ENCODE results near the gene OXLD1.

The OXLD1 gene

DNA sequence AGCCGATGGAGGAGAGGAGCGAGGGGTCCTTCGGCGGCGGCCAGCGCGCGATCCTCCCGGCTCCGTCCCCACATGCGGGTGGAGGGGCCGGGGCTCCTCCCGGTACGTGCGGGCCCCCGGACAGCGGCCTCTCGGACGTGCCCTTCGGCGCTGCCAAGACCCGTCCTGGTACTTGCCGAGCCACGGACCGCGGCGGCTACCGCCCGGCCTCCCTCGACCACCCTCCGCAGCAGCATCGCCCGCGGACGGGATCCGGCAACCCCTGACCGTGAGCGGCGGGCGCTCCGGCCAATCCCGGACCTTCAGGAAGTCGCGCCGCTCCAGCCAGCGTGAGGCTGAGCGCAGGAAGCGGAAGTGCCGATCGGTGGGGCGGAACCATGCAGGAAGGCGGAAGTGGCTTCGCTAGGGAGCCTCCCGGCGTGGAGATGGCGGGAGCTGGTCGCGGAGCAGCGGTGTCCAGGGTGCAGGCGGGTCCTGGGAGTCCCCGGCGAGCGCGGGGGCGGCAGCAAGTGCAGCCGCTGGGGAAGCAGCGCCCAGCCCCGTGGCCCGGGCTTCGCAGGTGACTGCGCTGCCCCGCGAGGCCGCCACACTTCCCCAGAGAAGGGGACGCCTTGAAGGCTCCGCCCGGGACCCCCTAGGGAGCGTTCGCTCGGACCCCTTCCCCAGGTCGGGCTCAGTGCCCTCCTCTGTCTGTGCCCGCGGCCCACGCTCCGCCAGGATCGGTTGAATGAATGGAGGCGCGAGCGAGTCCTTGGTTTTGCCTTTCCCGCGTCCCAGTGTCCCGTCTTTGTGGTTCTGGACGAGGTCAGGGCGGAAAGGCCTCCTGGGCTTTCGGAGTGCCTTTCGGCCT is at the start of gene OXLD1, which contains the start of gene CCDC137:
TSS of gene OXLD1 (minus strand) at position 264 of the 850 bp plus-strand sequence. CDS start at position 236, 28 bp downstream.
TSS of gene CCDC137 (plus strand) at position 396 of the 850 bp plus-strand sequence. CDS start at position 426, 30 bp downstream.
- peak; percentile 94 for DNase-seq

DNA sequence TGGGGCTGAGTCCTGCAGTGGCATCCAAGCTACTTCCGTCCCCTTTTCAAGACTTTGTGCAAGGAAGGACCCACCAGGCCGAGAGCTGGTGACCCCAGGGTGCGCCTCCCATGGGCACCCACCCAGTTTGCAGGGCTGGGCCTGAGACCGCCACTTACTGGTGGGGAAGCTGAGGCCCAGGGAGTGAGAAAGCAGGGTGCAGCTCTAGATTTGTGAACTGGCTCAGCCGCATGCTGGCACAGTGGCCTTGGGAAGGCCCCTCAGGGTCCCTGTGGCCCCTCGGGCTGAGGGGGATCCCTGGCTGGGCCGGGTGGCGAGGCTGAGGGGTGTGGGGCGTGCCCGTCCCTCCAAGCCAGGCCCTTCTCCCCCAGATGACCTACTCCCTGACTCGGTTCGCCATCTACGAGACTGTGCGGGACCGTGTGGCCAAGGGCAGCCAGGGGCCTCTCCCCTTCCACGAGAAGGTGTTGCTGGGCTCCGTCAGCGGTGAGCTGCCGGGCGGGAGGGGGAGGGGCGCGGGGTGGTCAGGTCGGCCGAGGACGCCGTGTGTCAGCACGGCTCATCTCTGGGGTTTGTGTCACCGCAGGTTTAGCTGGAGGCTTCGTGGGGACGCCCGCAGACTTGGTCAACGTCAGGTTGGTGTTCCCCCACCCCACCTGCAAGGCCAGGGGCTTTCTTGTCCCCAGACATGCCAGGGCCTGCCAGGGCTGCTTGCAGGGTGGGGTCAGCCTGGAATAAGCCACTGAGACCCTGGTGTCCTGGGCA is 48.9 kb upstream of the OXLD1 start:
- DNase-seq = no peak

GRCh38 chr17:81714412-81715106 is 48.2 kb upstream of the OXLD1 start:
- DNase-seq = no peak

GRCh38 chr17:81713556-81714411 is 47.4 kb upstream of the OXLD1 start:
- DNase-seq = no peak

GRCh38 chr17:81713004-81713555 is 46.7 kb upstream of the OXLD1 start:
- no peak for DNase-seq

DNA sequence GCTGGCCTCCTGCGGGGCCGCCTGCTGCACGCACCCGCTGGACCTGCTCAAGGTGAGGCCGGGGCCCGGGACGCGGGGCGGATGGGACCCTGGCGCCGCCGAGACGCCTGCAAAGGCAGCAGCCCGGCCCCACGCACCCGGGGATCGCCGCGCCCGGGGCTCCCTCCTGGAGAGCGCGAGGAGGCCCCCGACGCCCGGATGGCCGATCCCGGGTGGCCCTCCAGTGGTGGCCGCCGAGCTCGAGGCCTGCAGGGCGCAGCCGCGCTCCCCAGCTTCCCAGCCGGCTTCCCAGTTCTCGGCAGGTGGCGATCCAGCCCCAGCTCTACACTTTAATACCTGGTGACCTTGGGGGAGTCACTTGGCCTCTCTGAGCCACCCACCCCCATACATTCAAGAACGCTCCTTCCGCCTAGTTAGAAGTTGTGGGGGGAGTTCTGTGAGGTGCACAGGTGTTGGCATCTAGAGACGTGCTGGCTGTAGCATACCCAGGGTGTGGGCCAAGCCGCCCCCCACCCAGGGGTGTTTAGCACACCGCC is 46.1 kb upstream of the OXLD1 start:
- DNase-seq = no peak

GRCh38 chr17:81711814-81712467 is 45.5 kb upstream of the OXLD1 start, which contains the start of gene SLC25A10:
SLC25A10 (plus strand) TSS chr17:81712284; CDS start chr17:81712427, 143 bp downstream.
- peak; percentile 71 for DNase-seq

- no peak for DNase-seq
Measured at GRCh38 chr17:81710514-81711308, 44.3 kb upstream of the OXLD1 start.

- DNase-seq = no peak
Measured at GRCh38 chr17:81708739-81709185, 42.4 kb upstream of the OXLD1 start.

GRCh38 chr17:81707725-81708646 is 41.6 kb upstream of the OXLD1 start:
- DNase-seq = no peak

- DNase-seq = no peak
Measured at GRCh38 chr17:81706757-81707624, 40.6 kb upstream of the OXLD1 start.

- DNase-seq = no peak
Measured at GRCh38 chr17:81706232-81706611, 39.8 kb upstream of the OXLD1 start.

GRCh38 chr17:81705518-81706231 is 39.3 kb upstream of the OXLD1 start:
- no peak for DNase-seq

GRCh38 chr17:81703747-81704654 is 37.6 kb upstream of the OXLD1 start:
- DNase-seq = no peak

GRCh38 chr17:81702934-81703746 is 36.7 kb upstream of the OXLD1 start, which contains the start of gene MRPL12:
MRPL12 (plus strand) TSS chr17:81703367; CDS start chr17:81703502, 135 bp downstream.
- DNase-seq = peak; percentile 92

All from GDM1 (cell line).